K562 (cell line): ENCODE data around the gene FOXL3. TPM values are rescaled to one million over a fixed set of nuclear protein-coding genes. Genes with fewer than 3 reads are reported as not detected.

Experiments
- CBX3 ChIP-seq, 2 experiments: IDR thresholded peaks; 1 replicate in 1 of 2; 2 replicates in 1 of 2; pipeline ENCODE4 v1.6.1; 2012; ENCODE audit warnings: inconsistent platforms in 2 of 2, low read length in 2 of 2, borderline replicate concordance in 1 of 2, control low read depth in 1 of 2
- PTTG1 ChIP-seq: fragments of 450-650 bp; IDR thresholded peaks from 2 replicates; pipeline ENCODE4 v1.6.1; 2016; ENCODE audit warnings: low read depth, mild to moderate bottlenecking, missing genetic modification characterization, missing compliant biosample characterization
- polyA plus RNA-seq, 8 experiments: library from polyadenylated mRNA; depleted of rRNA in 4 of 8; stranded (reverse) in 5 of 8; unstranded in 3 of 8; fragments of >200 nt; fragmentation: Nextera tagmentation in 2 of 8; fragmentation: Illumina TruSeq in 1 of 8; extraction: Ambion mirVana in 2 of 8; extraction: Trizol in 1 of 8; gene quantifications; 2 replicates each; pipeline versions ENCODE4 v1.2.1 to v1.2.3, GENCODE V29; 2011 to 2014; ENCODE audit warnings: inconsistent platforms in 1 of 8, missing spikeins in 1 of 8
- total RNA-seq, 7 experiments: library from RNA; depleted of rRNA in 6 of 7; stranded (reverse); fragments of >200 nt in 6 of 7; fragmentation: Illumina TruSeq in 2 of 7; extraction: Trizol in 2 of 7; gene quantifications; 2 replicates each; pipeline versions ENCODE4 v1.2.1 to v1.2.3, GENCODE V29; 2011 to 2021; ENCODE audit warnings: low replicate concordance in 1 of 7
- TF ChIP-seq, protein P1 (sequence below): fragments of 450-650 bp; IDR thresholded peaks from 2 replicates; pipeline ENCODE4 v1.6.1; 2016; ENCODE audit warnings: low read depth
- TF ChIP-seq, protein P2 (sequence below): fragments of 250-450 bp; sonication (Bioruptor Pico); IDR thresholded peaks from 2 replicates; pipeline ENCODE4 v1.8.0; 2021; ENCODE audit warnings: borderline replicate concordance, mild to moderate bottlenecking, moderate library complexity; ENCODE audit not compliant: poor library complexity, severe bottlenecking
- TF ChIP-seq, protein P3 (sequence below): fragments of 450-650 bp; IDR thresholded peaks from 2 replicates; pipeline ENCODE4 v1.7.0; 2016; ENCODE audit warnings: borderline replicate concordance
- TF ChIP-seq, protein P4 (sequence below): IDR thresholded peaks from 2 replicates; pipeline ENCODE4 v1.6.1; 2014; ENCODE audit warnings: antibody characterized with exemption

FOXL3 gene
- total and polyA plus RNA-seq, 9 of the 15 experiments (the other 6 are each of a cell fraction or from before 2014, with no cell fraction given), result not detected

DNA sequence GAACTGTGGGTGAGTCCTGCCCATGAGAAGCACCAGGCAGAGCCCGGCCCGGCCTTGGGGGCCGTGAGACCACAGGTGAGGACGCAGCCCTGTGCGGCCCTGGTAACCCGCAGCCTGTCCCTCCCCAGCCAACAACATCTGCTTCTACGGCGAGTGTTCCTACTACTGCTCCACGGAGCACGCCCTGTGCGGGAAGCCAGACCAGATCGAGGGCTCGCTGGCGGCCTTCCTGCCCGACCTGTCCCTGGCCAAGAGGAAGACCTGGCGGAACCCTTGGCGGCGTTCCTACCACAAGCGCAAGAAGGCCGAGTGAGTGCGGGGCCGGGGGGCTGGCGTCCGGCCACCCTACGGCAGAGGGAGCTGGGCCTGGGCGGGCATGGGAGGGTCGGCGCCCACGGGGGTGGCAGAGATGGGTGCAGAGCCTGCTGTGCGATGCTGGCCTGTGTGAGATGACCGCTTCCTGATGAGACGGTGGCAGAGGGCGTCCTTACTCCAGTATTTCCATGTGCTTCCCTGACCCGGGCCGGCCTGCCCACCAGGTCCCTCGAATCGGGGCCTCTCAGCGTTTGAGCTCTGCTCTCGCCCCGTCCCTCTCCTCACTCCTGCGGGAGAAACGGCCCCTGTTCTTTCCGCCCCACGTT is 34.1 kb upstream of the FOXL3 start (continued):
- TF ChIP-seq, protein P1, sequence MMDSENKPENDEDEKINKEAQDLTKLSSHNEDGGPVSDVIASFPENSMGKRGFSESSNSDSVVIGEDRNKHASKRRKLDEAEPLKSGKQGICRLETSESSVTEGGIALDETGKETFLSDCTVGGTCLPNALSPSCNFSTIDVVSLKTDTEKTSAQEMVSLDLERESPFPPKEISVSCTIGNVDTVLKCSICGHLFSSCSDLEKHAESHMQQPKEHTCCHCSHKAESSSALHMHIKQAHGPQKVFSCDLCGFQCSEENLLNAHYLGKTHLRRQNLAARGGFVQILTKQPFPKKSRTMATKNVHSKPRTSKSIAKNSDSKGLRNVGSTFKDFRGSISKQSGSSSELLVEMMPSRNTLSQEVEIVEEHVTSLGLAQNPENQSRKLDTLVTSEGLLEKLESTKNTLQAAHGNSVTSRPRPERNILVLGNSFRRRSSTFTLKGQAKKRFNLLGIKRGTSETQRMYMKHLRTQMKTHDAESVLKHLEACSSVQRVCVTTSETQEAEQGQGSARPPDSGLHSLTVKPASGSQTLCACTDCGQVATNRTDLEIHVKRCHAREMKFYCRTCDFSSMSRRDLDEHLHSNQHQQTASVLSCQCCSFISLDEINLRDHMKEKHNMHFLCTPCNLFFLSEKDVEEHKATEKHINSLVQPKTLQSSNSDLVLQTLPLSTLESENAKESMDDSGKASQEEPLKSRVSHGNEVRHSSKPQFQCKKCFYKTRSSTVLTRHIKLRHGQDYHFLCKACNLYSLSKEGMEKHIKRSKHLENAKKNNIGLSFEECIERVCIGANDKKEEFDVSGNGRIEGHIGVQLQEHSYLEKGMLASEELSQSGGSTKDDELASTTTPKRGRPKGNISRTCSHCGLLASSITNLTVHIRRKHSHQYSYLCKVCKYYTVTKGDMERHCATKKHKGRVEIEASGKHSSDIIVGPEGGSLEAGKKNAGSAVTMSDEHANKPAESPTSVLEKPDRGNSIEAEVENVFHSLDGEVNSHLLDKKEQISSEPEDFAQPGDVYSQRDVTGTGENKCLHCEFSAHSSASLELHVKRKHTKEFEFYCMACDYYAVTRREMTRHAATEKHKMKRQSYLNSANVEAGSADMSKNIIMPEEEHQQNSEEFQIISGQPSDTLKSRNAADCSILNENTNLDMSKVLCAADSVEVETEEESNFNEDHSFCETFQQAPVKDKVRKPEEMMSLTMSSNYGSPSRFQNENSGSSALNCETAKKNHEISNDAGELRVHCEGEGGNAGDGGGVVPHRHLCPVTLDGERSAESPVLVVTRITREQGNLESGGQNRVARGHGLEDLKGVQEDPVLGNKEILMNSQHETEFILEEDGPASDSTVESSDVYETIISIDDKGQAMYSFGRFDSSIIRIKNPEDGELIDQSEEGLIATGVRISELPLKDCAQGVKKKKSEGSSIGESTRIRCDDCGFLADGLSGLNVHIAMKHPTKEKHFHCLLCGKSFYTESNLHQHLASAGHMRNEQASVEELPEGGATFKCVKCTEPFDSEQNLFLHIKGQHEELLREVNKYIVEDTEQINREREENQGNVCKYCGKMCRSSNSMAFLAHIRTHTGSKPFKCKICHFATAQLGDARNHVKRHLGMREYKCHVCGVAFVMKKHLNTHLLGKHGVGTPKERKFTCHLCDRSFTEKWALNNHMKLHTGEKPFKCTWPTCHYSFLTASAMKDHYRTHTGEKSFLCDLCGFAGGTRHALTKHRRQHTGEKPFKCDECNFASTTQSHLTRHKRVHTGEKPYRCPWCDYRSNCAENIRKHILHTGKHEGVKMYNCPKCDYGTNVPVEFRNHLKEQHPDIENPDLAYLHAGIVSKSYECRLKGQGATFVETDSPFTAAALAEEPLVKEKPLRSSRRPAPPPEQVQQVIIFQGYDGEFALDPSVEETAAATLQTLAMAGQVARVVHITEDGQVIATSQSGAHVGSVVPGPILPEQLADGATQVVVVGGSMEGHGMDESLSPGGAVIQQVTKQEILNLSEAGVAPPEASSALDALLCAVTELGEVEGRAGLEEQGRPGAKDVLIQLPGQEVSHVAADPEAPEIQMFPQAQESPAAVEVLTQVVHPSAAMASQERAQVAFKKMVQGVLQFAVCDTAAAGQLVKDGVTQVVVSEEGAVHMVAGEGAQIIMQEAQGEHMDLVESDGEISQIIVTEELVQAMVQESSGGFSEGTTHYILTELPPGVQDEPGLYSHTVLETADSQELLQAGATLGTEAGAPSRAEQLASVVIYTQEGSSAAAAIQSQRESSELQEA, result no peak
- TF ChIP-seq, protein P2, sequence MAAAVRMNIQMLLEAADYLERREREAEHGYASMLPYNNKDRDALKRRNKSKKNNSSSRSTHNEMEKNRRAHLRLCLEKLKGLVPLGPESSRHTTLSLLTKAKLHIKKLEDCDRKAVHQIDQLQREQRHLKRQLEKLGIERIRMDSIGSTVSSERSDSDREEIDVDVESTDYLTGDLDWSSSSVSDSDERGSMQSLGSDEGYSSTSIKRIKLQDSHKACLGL, result no peak
- TF ChIP-seq CBX3 (IDR thresholded peaks at IDR 0.05; ENCODE audit: borderline replicate concordance in 1 of 2, low read length in 2 of 2), result no peak
- TF ChIP-seq, protein P3, sequence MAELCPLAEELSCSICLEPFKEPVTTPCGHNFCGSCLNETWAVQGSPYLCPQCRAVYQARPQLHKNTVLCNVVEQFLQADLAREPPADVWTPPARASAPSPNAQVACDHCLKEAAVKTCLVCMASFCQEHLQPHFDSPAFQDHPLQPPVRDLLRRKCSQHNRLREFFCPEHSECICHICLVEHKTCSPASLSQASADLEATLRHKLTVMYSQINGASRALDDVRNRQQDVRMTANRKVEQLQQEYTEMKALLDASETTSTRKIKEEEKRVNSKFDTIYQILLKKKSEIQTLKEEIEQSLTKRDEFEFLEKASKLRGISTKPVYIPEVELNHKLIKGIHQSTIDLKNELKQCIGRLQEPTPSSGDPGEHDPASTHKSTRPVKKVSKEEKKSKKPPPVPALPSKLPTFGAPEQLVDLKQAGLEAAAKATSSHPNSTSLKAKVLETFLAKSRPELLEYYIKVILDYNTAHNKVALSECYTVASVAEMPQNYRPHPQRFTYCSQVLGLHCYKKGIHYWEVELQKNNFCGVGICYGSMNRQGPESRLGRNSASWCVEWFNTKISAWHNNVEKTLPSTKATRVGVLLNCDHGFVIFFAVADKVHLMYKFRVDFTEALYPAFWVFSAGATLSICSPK, result no peak
- no peak for TF ChIP-seq PTTG1 (tag)
- TF ChIP-seq, protein P4, sequence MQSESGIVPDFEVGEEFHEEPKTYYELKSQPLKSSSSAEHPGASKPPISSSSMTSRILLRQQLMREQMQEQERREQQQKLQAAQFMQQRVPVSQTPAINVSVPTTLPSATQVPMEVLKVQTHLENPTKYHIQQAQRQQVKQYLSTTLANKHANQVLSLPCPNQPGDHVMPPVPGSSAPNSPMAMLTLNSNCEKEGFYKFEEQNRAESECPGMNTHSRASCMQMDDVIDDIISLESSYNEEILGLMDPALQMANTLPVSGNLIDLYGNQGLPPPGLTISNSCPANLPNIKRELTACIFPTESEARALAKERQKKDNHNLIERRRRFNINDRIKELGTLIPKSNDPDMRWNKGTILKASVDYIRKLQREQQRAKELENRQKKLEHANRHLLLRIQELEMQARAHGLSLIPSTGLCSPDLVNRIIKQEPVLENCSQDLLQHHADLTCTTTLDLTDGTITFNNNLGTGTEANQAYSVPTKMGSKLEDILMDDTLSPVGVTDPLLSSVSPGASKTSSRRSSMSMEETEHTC, result no peak
